Putamen (tissue), 1 donor: ENCODE results near the gene HHEX.

Experiments
- DNase-seq: peaks from one replicate; pipeline ENCODE4 v3.0.0-alpha.2; 2016; ENCODE audit warnings: low spot score

HHEX gene

DNA sequence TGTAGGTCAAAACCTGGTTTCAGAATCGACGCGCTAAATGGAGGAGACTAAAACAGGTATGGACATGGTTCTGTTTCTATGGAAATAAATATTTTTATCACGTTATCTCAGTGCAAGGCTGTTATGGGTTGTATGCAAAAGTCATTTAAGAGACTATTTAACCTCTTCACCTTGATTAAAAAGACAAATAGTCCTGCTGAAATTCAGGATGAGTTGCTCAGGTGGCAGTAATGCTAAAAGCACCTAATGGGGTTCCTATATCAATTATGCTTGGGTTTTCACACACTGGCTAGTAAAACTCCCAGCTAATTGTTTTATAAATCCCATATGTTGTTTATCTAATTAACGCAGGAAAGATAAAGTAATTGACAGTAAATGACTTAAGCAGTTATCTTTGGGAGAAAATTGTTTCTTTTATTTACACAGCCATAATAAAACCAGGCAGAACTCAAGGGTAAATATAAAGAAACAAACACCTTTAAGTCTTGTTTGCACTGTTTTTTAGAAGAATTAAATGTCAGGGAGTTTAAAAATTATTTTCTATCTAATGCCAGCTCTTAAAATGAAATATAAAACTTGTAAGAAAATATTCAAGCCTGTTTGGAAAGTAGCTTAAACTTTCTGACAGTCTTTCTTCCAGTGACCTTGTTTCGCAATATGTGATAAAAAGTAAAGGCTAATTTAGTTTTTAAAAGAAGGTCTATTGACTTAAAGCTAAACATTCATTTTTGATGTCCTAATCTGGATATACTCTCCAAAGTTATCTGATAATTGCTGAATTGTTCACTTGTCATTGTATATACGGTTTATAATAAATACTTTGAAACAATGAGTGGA, 3.2 kb downstream of the HHEX start:
- DNase-seq = no peak

GRCh38 chr10:92693534-92693893, 3.8 kb downstream of the HHEX start:
- no peak for DNase-seq

DNA sequence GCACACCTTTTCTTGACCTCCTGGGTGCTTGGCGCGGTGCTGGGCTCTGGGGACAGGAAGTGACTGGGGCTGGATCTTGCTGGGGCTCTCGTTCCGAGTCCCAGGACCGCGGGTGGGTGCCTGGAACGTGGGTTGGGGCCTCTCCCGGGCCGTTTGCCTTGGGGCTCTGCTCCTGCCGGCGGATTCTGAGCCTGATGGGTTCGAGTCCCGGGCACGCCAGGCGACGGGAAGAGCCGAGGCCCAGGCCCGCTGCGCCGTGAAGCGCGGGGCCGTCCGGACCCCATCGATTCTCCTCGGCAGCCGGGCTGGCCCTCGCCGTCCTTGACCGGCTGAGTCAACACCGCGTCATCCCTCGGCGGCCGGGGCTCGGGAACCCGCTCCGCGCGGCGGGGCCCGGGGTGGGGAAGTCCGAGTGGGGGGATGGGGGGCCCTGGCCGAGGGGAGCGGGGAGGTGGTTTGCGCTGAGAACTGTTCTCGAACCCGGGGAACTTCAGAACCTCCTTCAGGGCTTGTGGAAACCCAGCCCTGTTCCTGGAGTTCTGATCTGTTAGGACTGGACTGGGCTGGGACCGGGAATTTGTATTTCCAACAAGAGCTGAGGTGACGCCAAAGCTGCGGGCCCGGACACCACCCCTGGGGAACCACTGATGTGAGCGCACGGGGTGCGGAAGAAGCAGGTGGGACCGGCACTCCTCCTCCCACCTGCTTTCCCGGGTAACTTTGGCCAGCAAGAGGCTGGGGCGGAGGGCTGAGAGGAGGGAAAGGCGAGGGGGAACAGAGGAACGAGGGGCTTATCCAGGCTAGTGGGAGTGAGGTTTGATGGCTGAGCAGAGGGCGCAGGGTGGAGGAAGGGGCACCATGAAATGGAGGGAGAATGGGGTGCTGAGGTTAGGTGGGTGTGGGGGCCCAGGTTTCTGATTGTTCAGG, 6.2 kb downstream of the HHEX start:
- no peak for DNase-seq

- no peak for DNase-seq
Observed at GRCh38 chr10:92696606-92697383, 7.0 kb downstream of the HHEX start.

GRCh38 chr10:92697663-92698511, 8.1 kb downstream of the HHEX start:
- no peak for DNase-seq

- no peak for DNase-seq
Observed at GRCh38 chr10:92699193-92699517, 9.4 kb downstream of the HHEX start.

- no peak for DNase-seq
Observed at GRCh38 chr10:92699518-92700381, 10.0 kb downstream of the HHEX start.

DNA sequence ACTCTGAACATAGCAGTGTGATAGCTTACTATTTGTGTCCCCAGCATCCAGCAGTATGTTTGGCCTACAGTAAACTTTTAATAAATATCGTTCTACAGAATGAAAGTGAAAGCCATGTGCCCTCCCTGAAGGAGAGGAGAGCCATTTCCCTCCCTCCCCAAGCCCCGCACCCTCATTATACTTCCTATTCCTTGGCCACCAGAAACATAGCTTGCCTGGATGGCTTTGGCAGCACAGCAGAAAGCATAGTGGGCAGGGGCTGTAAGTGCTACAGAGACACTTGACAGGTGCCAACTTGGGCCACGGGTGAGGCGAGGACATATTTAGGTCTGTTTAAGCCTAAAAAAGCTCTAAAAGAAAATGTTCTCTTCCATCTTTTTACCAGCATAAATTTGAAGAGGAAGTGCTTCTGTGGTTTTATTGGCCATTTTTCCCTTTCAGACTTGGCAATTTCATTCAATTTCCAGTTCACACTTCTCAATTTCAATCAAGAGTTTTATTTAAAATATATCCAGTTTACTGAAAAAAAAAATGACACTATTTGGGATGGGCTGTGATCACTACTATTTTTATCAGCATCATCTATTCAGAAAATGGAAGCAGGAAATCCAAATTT, 12.7 kb downstream of the HHEX start:
- DNase-seq = no peak

DNA sequence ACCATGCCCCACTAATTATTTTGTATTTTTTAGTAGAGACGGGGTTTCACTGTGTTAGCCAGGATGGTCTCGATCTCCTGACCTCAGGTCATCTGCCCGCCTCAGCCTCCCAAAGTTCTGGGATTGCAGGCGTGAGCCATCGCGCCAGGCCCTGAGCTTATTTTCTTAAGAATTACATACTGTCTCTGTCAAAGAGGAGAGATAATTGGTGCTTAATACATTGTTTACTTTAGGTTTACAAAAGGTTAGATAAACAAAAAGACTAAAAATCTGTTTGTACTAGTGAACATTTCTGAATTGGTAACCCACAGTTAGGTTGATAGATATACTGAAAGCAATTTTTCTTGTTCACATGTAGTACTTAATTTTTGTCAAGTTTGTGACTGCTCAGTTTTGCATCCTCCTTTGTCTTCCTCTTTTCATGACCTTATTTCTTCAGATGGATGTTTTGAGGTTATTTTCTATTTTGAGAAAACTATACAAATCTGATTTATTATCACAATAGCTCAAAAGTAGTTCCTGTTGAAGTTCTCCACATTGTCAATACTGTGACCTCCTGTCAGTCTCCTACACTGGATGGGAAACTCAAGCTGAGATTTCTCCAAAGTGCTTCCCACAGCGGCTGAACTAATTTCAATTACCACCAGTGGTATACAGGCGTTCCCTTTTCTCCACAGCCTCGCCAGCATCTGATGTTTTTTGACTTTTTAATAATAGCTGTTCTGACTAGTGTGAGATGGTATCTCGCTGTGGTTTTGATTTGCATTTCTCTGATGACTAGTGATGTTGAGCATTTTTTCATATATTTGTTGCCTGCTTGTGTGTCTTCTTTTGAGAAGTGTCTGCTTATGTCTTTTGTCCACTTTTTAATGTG, 22.5 kb downstream of the HHEX start:
- no peak for DNase-seq

DNA sequence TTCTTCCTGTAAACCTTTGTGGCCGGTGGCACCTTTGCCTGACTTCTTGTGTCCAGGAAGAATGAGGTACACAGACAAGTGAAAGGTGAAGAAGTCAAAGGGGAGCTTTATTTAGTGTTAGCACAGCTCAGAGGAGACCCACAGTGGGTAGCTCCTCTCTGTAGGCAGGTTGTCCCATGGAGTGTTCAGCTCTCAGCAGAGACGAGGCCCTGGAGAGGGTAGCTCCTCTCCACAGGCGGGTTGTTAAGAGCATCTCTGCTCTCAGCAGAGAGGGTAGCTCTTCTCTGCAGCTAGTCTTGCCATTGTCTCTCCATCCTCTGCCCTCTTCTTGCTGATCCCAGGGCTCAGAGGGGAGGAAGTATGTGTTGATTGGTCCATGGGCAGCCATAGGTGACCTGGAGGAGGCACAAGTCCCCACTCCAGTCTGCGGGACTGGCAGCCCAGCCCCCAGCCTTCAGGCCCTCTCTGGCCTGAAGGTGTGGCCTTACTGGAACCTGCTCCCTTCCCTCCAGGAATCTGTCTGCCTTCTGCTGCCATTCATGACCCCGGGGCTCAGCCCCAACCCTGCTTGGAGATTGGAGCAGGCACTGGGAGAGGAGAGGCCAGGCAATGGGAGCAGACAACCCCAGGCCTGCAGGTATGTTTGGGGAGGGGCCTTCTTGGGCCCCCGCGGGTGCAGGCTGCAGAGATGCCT, 24.5 kb downstream of the HHEX start:
- DNase-seq = no peak

GRCh38 chr10:92714872-92715271, 25.1 kb downstream of the HHEX start:
- no peak for DNase-seq

DNA sequence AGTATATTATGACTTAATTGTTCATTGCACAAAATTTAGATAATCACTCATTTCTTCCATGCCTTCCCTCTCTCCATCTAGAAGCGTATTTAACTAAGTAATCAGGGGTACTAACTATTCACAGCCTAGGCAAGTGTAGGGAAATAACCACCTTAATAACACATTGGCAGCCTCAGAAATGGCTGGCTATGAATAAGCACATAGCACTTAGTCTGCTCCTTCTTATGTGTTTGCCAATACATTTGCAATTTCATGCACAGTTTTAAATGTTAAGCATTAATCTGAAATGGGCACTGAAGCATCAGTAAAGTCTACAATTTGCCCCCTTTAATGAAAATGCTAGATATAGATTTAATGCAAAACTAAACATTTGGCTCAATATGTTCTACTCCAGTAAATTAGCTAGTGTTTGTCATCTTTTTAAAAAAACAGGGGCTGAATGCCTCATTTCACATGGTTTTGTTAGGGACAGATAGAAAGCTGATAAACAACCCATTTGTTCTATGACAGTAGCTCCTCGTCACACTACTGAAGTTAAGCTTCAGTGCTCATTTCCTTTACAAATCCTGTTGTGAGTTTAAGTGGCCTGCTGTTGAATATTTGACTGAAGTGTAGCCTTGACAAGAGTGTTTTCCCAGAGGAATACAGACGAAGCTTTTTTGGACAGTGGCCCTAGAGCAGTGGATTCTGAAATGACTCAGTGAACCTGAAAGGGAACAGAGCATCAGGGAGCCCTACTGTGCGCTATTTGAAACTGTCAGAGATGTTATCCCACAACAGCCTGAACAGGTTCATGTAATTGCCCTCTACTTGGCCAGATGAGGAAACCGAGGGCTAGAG, 30.5 kb downstream of the HHEX start:
- DNase-seq = no peak

- DNase-seq = no peak
Observed at GRCh38 chr10:92720831-92721165, 31.0 kb downstream of the HHEX start.

DNA sequence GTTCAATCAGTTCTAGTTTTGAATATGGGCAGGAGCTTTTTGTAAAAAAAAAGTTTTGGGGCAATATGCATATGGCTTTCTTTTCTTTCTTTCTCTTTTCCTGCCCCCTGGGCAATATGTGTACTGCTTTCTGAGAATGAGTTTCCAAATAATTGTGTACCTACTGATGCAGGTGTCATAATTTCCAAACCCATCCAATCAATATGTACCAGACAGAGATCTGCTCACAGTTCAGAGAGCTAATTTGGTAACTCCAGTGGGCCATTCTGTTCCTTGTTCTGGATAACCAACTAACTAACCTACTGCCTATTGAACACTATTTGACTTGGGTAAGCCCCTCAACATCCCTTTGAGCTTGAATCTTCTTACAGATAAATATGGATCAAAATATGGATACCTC, 32.6 kb downstream of the HHEX start:
- no peak for DNase-seq

- DNase-seq = no peak
Observed at GRCh38 chr10:92727141-92727540, 37.4 kb downstream of the HHEX start.

- DNase-seq = no peak
Observed at GRCh38 chr10:92727550-92727949, 37.8 kb downstream of the HHEX start.

DNA sequence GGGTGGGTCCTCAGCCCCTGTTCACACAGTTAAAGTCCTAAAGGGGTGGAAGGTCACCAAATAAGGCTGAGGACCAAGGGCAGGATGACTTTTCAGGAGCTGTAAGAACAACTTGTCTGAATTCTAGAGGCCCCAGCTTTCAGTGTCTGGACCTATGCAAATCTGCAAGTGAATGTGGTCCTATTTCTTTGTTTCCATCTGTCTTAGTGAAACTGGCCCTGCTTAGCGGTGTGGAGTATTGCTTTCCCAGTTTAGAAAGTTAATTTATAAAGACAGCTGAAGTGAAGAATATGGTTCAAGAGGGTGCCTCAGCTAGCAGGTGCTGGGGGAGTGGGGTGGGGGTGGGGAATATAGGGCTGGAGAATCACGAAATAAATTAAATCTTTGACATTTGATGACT, 40.1 kb downstream of the HHEX start:
- no peak for DNase-seq

GRCh38 chr10:92732958-92733357, 43.2 kb downstream of the HHEX start:
- DNase-seq = no peak
